ENCODE measurements around the gene PPP1CB.

PPP1CB gene

DNA sequence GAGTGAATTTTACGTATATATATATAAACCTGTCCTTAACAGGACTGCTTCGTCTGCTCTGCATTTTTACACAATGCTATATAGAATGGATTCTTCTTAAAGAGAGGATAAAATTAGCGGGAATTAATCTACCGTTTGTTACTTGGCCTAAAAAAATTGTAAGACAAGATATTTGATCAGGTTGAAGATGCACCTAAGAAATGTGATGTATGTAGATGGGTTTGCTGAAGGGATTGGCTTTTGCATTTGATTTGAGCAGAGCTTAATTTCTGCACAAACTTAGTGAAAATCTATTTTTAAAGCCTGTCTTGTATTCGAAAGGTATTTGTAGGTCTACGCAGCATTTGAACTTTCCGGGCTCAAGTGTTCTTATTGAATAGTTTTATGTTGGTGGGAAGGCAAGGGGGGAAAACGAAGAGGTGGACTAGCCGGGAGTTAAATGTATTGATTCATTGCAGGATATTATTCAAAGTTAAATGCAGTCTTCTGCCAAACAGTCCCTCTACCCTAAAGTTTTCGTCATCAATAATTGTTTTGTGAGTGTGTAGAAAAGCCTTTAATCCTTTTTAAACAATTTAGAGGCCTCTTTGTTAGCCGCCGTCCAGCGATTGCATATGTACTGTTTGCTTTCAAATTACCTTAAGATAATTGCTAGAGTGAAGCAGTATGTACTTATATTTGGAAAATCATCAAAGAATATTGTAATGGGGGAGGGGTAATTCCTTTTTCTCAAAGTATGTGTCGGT, 1.2 kb downstream of the PPP1CB start:
- ChIA-PET POLR2A (interaction anchor here (1.3 to 1.4 kb wide), 3 partner anchors 90 to 169 kb away, joined by 4 to 8 read pairs (median 5); no protein-coding TSS in a partner anchor), CTCF (interaction anchor here (1.3 to 12.6 kb wide), 4 partner anchors 135 to 186 kb away, joined by 4 to 151 read pairs (median 26); no protein-coding TSS in a partner anchor)
- DNase-seq (ENCODE audit: low read depth, low spot score) = no peak

DNA sequence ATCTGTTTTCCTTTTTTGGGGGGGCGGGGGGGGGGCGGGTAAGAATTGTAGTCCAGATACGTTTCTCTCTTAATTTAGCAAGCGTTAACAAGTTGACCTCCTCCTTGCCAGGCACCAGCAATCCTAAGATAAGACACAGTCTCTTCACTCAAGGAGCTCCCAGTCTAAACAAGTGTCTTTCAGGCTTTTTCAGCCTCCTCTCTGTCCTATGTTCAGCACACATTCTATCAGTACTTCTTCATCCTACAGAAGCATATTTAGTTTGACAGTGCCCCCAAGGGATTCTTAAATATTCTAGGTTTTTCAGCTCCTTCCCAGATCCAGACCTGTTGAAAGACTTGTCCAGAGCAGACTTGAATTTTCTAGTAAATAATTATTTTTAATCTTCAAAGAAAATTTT, 2.7 kb downstream of the PPP1CB start:
- H3K4me3 ChIP-seq (ENCODE audit: low read depth, low read length) = peak overlapping the region; percentile 18; the same call in 1 of the 2 replicates
- CTCF ChIA-PET = interaction anchor here (1.2 to 12.6 kb wide), 7 partner anchors 9 to 188 kb away, joined by 3 to 151 read pairs (median 6); no protein-coding TSS in a partner anchor
- POLR2A ChIA-PET = interaction anchor here (1.2 kb wide), 1 partner anchor 89 kb away, joined by 3 read pairs; no protein-coding TSS in a partner anchor

More for the DNA sequence above, 1.2 kb downstream of the PPP1CB start:
- peak overlapping the region; percentile 91 for H3K4me3 ChIP-seq (ENCODE audit: low read depth, low read length)
- TF ChIP-seq, protein P1, sequence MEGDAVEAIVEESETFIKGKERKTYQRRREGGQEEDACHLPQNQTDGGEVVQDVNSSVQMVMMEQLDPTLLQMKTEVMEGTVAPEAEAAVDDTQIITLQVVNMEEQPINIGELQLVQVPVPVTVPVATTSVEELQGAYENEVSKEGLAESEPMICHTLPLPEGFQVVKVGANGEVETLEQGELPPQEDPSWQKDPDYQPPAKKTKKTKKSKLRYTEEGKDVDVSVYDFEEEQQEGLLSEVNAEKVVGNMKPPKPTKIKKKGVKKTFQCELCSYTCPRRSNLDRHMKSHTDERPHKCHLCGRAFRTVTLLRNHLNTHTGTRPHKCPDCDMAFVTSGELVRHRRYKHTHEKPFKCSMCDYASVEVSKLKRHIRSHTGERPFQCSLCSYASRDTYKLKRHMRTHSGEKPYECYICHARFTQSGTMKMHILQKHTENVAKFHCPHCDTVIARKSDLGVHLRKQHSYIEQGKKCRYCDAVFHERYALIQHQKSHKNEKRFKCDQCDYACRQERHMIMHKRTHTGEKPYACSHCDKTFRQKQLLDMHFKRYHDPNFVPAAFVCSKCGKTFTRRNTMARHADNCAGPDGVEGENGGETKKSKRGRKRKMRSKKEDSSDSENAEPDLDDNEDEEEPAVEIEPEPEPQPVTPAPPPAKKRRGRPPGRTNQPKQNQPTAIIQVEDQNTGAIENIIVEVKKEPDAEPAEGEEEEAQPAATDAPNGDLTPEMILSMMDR (IDR thresholded peaks at IDR 0.05; ENCODE audit: insufficient read depth, low read length, missing control alignments) = no peak

DNA sequence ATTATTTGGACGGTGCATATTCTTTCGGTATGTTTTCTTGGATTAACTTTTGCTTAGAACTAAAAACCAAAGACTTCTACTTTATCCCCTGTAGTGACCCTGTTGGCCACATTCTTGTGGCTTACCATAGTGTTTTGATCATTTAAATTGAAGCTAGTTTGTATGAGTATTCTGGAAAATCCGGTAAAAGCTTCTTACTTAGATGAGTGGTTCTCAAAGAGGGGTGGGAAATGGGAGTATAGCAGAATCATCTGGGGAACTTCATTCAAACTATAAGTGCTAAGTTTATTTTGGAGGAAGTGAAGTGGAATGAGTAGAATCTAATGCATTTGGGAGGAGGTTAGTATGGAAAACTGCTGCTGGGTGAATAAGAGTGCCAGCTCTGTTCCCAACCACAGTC, 3.8 kb downstream of the PPP1CB start:
- no peak overlapping the region for H3K4me3 ChIP-seq (ENCODE audit: low read depth, low read length)
- ChIA-PET CTCF (interaction anchor here (1.3 to 12.6 kb wide), 6 partner anchors 18 to 189 kb away, joined by 4 to 151 read pairs (median 8); no protein-coding TSS in a partner anchor), POLR2A (interaction anchor here (0.5 to 1.2 kb wide), 2 partner anchors 19 to 90 kb away, joined by 3 read pairs; no protein-coding TSS in a partner anchor)
- no peak for DNase-seq (ENCODE audit: low read depth, low spot score)
- TF ChIP-seq, protein P1 (IDR thresholded peaks at IDR 0.05; ENCODE audit: insufficient read depth, low read length, missing control alignments) = no peak

More for the DNA sequence above, 2.7 kb downstream of the PPP1CB start:
- TF ChIP-seq, protein P1 (IDR thresholded peaks at IDR 0.05; ENCODE audit: insufficient read depth, low read length, missing control alignments) = no peak
- DNase-seq (ENCODE audit: low read depth, low spot score) = no peak

DNA sequence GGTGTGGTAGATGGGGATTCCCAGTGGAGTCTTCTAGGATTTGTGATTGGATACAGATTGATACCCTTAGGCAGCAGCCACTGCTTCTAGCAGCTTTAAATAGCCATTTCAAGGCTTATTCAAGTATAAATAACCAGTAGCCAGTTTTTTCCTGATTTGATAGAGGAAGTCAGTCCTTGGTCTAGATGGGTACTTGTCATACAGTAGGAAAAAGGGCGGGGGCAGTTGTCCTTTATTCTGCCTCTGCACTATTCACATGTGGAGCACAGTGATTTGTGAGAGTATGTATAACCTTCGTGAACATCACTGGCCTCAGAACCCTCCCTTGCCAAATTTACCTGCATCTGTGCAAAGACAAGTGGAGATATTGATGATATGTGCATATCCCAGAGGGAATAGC, 6.8 kb downstream of the PPP1CB start:
- TF ChIP-seq, protein P1 (IDR thresholded peaks at IDR 0.05; ENCODE audit: insufficient read depth, low read length, missing control alignments) = no peak
- DNase-seq (ENCODE audit: low read depth, low spot score) = no peak
- no peak overlapping the region for H3K4me3 ChIP-seq (ENCODE audit: low read depth, low read length)
- ChIA-PET CTCF (interaction anchor here (7.0 to 12.6 kb wide), 2 partner anchors 164 to 192 kb away, joined by 48 to 151 read pairs; no protein-coding TSS in a partner anchor), POLR2A (no interaction called here)

DNA sequence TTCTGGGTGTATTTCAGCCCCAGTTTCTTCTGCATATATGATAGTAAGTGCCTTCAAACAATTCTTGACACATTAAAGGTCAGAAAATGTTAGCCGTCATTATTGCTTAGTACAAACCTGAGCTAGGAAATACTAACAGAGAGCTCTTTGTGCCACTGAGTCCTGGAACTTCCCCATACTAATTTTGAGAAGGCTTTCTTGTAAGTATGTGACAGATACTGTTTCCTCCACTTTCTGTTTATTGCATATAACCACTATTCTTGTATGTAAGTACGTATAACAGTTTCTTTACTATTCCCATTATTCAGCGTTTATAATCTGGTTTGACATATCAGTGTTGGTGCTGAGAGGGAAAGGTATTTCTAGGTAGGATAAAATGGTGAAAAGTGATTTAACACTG, 9.8 kb downstream of the PPP1CB start:
- DNase-seq (ENCODE audit: low read depth, low spot score) = no peak
- ChIA-PET CTCF (interaction anchor here (1.6 to 2.9 kb wide), 2 partner anchors 165 to 167 kb away, joined by 5 to 23 read pairs; no protein-coding TSS in a partner anchor), POLR2A (no interaction called here)
- no peak overlapping the region for H3K4me3 ChIP-seq (ENCODE audit: low read depth, low read length)
- TF ChIP-seq, protein P1 (IDR thresholded peaks at IDR 0.05; ENCODE audit: insufficient read depth, low read length, missing control alignments) = no peak

Data from AG04449 (cell line).